BLaER1 treated with 17β-estradiol and CSF1 and Interleukin-3, amounts not matched to agents 10 nM and 100 nM (cell line): Measurements from ENCODE around the gene SLC17A3.

Experiments
- H3K27ac ChIP-seq, 11 experiments: shearing (Covaris generic); formaldehyde crosslinking; 2 replicates each; pipeline ENCODE4 v1.8.1; 2022
- H3K27me3 ChIP-seq, 11 experiments: shearing (Covaris generic); formaldehyde crosslinking; 2 replicates each; pipeline ENCODE4 v1.8.1; 2022
- H3K36me3 ChIP-seq, 11 experiments: shearing (Covaris generic); formaldehyde crosslinking; 2 replicates each; pipeline ENCODE4 v1.8.1; 2022
- H3K4me1 ChIP-seq, 10 experiments: shearing (Covaris generic); formaldehyde crosslinking; 2 replicates each; pipeline ENCODE4 v1.8.1; 2022
- H3K4me2 ChIP-seq, 11 experiments: shearing (Covaris generic); formaldehyde crosslinking; 2 replicates each; pipeline ENCODE4 v1.8.1; 2022
- H3K4me3 ChIP-seq, 10 experiments: shearing (Covaris generic); formaldehyde crosslinking; 2 replicates each; pipeline ENCODE4 v1.8.1; 2022
- H3K9ac ChIP-seq, 11 experiments: shearing (Covaris generic); formaldehyde crosslinking; 2 replicates each; pipeline ENCODE4 v1.8.1; 2022
- H3K9me3 ChIP-seq, 11 experiments: shearing (Covaris generic); formaldehyde crosslinking; replicated peaks in 1 of 11; 2 replicates each; pipeline ENCODE4 v1.8.1; 2022
- H4K20me1 ChIP-seq, 11 experiments: shearing (Covaris generic); formaldehyde crosslinking; 2 replicates each; pipeline ENCODE4 v1.8.1; 2022
- Cebpa-rat ChIP-seq, 11 experiments: shearing (Covaris generic); IDR thresholded peaks; 2 replicates each; pipeline ENCODE4 v1.8.1; 2022

Gene SLC17A3

GRCh38 chr6:25831532-25832306 is 42.3 kb downstream of the SLC17A3 start, which contains the start of gene SLC17A1:
Gene SLC17A1, minus strand, starts transcription at chr6:25832052. Its CDS starts 1,495 bp downstream, at chr6:25830557.
- Histone ChIP-seq H3K36me3 (no peaks in the 10 kb centered on the region), H3K4me2 (no peak within 1 kb of the TSS), H3K9ac (no peak within 1 kb of the TSS), H3K27me3 (no peaks in the 10 kb centered on the region), H3K4me1 (no peaks in the 10 kb centered on the region), H3K9me3 (no peaks in the 10 kb centered on the region), H3K4me3 (no peak within 1 kb of the TSS), H3K27ac (no peak within 1 kb of the TSS), H4K20me1 (no peaks in the 10 kb centered on the region)
- TF ChIP-seq Cebpa-rat (IDR thresholded peaks at IDR 0.05) = no peak

GRCh38 chr6:25830458-25830857 is 43.6 kb downstream of the SLC17A3 start:
- no peak for TF ChIP-seq Cebpa-rat (IDR thresholded peaks at IDR 0.05)
- H3K9me3 ChIP-seq = no peaks in the 10 kb centered on the region
- H3K36me3 ChIP-seq = no peaks in the 10 kb centered on the region
- H3K9ac ChIP-seq = no peak overlapping the region
- no peak overlapping the region for H3K27ac ChIP-seq
- H3K4me1 ChIP-seq = no peaks in the 10 kb centered on the region
- H4K20me1 ChIP-seq = no peaks in the 10 kb centered on the region
- H3K27me3 ChIP-seq = no peaks in the 10 kb centered on the region
- no peak overlapping the region for H3K4me3 ChIP-seq
- no peak overlapping the region for H3K4me2 ChIP-seq

GRCh38 chr6:25829375-25829774 is 44.7 kb downstream of the SLC17A3 start:
- Histone ChIP-seq H3K9me3 (no peaks in the 10 kb centered on the region), H3K4me2 (no peak overlapping the region), H3K9ac (no peak overlapping the region), H3K27me3 (no peaks in the 10 kb centered on the region), H4K20me1 (no peaks in the 10 kb centered on the region), H3K4me3 (no peak overlapping the region), H3K27ac (no peak overlapping the region), H3K4me1 (no peaks in the 10 kb centered on the region), H3K36me3 (no peaks in the 10 kb centered on the region)
- TF ChIP-seq Cebpa-rat (IDR thresholded peaks at IDR 0.05) = no peak

GRCh38 chr6:25821341-25821740 is 52.7 kb downstream of the SLC17A3 start:
- H3K4me1 ChIP-seq = no peaks in the 10 kb centered on the region
- TF ChIP-seq Cebpa-rat (IDR thresholded peaks at IDR 0.05) = no peak
- H3K4me3 ChIP-seq = no peak overlapping the region
- H4K20me1 ChIP-seq = no peaks in the 10 kb centered on the region
- H3K9me3 ChIP-seq = no peaks in the 10 kb centered on the region
- no peaks in the 10 kb centered on the region for H3K27me3 ChIP-seq
- H3K27ac ChIP-seq = no peak overlapping the region
- no peaks in the 10 kb centered on the region for H3K36me3 ChIP-seq
- H3K9ac ChIP-seq = no peak overlapping the region
- H3K4me2 ChIP-seq = no peak overlapping the region

- no peak for TF ChIP-seq Cebpa-rat (IDR thresholded peaks at IDR 0.05)
- H3K4me3 ChIP-seq = no peak overlapping the region
- no peak overlapping the region for H3K9ac ChIP-seq
- H4K20me1 ChIP-seq = no peaks in the 10 kb centered on the region
- H3K27me3 ChIP-seq = no peaks in the 10 kb centered on the region
- no peak overlapping the region for H3K4me2 ChIP-seq
- H3K36me3 ChIP-seq = no peaks in the 10 kb centered on the region
- no peak overlapping the region for H3K27ac ChIP-seq
- no peaks in the 10 kb centered on the region for H3K9me3 ChIP-seq
- H3K4me1 ChIP-seq = no peaks in the 10 kb centered on the region
These were observed 57.8 kb downstream of the SLC17A3 start for GRCh38 chr6:25816252-25816651.

GRCh38 chr6:25815194-25815593 is 58.8 kb downstream of the SLC17A3 start:
- no peaks in the 10 kb centered on the region for H3K36me3 ChIP-seq
- TF ChIP-seq Cebpa-rat (IDR thresholded peaks at IDR 0.05) = no peak
- H3K9me3 ChIP-seq = no peaks in the 10 kb centered on the region
- no peak overlapping the region for H3K4me2 ChIP-seq
- no peaks in the 10 kb centered on the region for H4K20me1 ChIP-seq
- H3K9ac ChIP-seq = no peak overlapping the region
- no peaks in the 10 kb centered on the region for H3K27me3 ChIP-seq
- no peak overlapping the region for H3K4me3 ChIP-seq
- no peak overlapping the region for H3K27ac ChIP-seq
- no peaks in the 10 kb centered on the region for H3K4me1 ChIP-seq

GRCh38 chr6:25804804-25805203 is 69.2 kb downstream of the SLC17A3 start:
- no peaks in the 10 kb centered on the region for H3K36me3 ChIP-seq
- no peaks in the 10 kb centered on the region for H3K4me1 ChIP-seq
- no peaks in the 10 kb centered on the region for H3K27me3 ChIP-seq
- H4K20me1 ChIP-seq = no peaks in the 10 kb centered on the region
- H3K9me3 ChIP-seq = peaks cover 0 to 5% (median 0%) of the 10 kb centered on the region in 11 experiments; a peak in 2 of 22 replicates
- no peak overlapping the region for H3K9ac ChIP-seq
- no peak overlapping the region for H3K4me3 ChIP-seq
- H3K4me2 ChIP-seq = no peak overlapping the region
- TF ChIP-seq Cebpa-rat (IDR thresholded peaks at IDR 0.05) = no peak
- H3K27ac ChIP-seq = no peak overlapping the region

GRCh38 chr6:25801436-25801835 is 72.6 kb downstream of the SLC17A3 start:
- no peaks in the 10 kb centered on the region for H4K20me1 ChIP-seq
- H3K27ac ChIP-seq = no peak overlapping the region

More at GRCh38 chr6:25801436-25801835, 72.6 kb downstream of the SLC17A3 start:
- no peaks in the 10 kb centered on the region for H3K27me3 ChIP-seq
- H3K4me1 ChIP-seq = no peaks in the 10 kb centered on the region
- H3K9me3 ChIP-seq = peaks cover 0 to 5% (median 0%) of the 10 kb centered on the region in 11 experiments; a peak in 2 of 22 replicates
- no peaks in the 10 kb centered on the region for H3K36me3 ChIP-seq
- TF ChIP-seq Cebpa-rat (IDR thresholded peaks at IDR 0.05) = no peak
- no peak overlapping the region for H3K4me2 ChIP-seq
- H3K4me3 ChIP-seq = no peak overlapping the region
- no peak overlapping the region for H3K9ac ChIP-seq
